Erythroblast (primary cell): ENCODE data around the gene SPIN2A.
"Not testable (repeated sequence)": the region's sequence is repeated elsewhere in the genome, so short reads cannot be mapped to it uniquely, and the experiment has no call there.

Experiments used
- DNase-seq, 2 experiments: peaks; one replicate each; lab custom pipeline; 2025; lab: John Stamatoyannopoulos, UW
- GATA1 ChIP-seq: IDR thresholded peaks from 2 replicates; pipeline ENCODE4 v1.6.1; 2011; ENCODE audit warnings: low read depth, mild to moderate bottlenecking, control low read depth, low read length, moderate library complexity
- POLR2A ChIP-seq: IDR thresholded peaks from 2 replicates; pipeline ENCODE4 v1.6.1; 2011; ENCODE audit warnings: mild to moderate bottlenecking, low read length

Gene SPIN2A

DNA sequence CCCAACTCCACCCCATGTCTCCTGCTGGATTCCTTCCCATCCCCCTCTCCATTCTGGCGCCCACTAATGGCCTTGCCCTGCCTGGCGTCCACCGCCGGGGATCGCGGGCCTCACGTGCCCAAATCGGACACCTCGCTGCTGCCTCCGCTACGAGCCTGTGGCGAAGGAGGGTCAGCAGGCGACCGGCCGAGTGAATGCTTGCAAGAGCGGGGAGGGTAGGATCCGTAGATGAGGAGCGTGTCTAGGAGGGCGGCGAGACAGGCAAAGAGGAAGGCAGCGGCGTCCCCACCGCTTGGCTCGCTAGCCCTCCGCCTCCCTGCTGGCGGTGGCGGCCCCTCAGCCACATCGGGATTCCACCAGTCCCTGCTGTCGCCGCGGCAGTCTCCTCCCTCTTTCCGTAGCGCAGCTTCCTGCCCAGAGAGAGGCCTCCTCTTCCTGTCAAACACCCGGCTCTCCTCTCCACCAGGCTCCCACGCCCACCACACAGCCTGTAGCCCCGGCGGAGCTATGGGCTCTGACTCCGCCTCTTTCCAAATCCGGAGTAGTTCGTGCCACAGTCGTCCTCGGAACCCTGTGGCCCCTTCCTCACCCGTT, 15.9 kb downstream of the SPIN2A start, which contains the start of gene SPIN2B:
TSS of gene SPIN2B (minus strand) at position 387 of the 594 bp plus-strand sequence.
- TF ChIP-seq GATA1, result no peak
- TF ChIP-seq POLR2A, result peak; percentile 87
- peak; percentile 81 to 86 for DNase-seq

DNA sequence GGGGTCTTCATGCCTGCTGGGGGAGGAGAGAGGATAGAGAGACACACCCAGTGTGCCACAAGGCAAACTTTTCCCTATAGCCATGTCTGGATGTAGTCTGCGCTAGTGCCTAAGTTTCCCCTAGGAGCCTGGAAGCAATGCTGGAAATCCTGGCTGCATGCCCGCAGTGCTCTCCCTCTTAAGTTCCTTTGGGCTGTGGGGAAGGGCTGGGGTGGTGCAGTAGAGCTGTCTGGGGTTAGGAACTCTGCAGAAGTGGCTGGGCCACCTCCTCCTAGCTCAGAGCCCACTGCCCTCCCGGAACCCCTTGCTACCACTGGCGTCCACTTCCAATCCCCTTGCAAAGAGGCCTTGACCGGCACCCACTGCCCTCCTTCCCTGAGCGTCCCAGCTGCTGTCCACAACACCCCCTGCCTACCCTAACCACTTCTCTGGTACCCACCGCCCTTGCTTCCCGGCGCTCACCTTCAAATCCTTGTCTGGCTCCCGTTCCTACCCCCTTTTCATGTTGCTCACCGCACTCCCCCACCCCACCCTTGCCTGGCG, 16.5 kb downstream of the SPIN2A start:
- not testable (repeated sequence) for DNase-seq

GRCh38 chrX:57119416-57119815, 17.8 kb downstream of the SPIN2A start:
- no peak for DNase-seq
- TF ChIP-seq GATA1 (no peak), POLR2A (no peak)

- DNase-seq, result peak; percentile 27 to 48
These were observed 19.6 kb downstream of the SPIN2A start for GRCh38 chrX:57117566-57117965.

GRCh38 chrX:57104921-57105398, 32.2 kb downstream of the SPIN2A start:
- TF ChIP-seq POLR2A, result no peak
- TF ChIP-seq GATA1, result no peak
- DNase-seq, result no peak

DNA sequence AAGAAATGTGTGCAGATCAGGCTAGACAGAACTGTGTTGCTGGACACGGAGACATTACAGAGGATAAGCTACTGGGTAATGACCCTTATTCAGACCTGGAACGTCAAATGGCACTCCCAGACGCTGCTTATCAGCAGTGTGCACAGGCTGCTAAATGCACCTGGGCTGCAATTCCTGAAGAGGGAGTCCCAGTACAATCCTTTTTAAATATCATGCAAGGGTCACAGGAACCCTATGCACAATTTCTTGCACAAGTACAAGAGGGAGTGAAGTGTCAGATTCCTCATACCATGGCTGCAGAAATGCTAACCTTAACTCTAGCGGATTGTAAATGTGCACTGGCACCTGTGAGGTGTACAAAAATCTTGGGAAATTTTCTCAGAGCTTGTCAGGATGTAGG, 32.8 kb downstream of the SPIN2A start:
- no peak for DNase-seq
- TF ChIP-seq GATA1, result no peak

DNA sequence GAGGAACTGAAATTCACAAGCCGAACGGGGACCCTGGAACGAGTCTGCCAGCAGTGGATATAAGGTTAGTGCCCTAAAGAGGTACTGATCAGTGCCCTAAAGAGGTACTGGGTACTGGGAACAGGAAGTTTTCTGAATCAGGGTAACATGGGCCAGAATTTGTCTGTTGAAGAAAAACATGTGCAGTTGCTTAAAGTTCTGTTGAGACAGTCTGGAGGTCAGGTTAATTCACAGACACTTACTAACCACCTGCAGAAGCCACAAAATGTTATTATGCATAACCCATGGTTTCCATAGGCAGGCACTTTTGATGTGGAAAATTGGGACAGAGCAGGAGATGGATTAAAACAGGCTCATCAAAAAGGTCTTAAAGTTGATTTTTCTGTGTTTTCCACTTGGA, 33.7 kb downstream of the SPIN2A start:
- no peak for DNase-seq

GRCh38 chrX:57102918-57103317, 34.3 kb downstream of the SPIN2A start:
- not testable (repeated sequence) for DNase-seq

More for the DNA sequence above, 33.7 kb downstream of the SPIN2A start:
- TF ChIP-seq GATA1 (no peak), POLR2A (no peak)
